MM.1S (cell line): ENCODE data around the gene SEC14L2.

ENCODE experiments used
- DNase-seq: peaks from one replicate; pipeline ENCODE4 v3.0.0-alpha.2; 2015
- H2AFZ ChIP-seq: fragments of 300-600 bp; sonication (generic); 2 replicates; pipeline ENCODE4 v1.6.0; 2016; ENCODE audit warnings: antibody characterized with exemption, low read length
- H3F3A ChIP-seq: fragments of 300-600 bp; sonication (generic); 2 replicates; pipeline ENCODE4 v1.6.1; 2016; ENCODE audit warnings: mild to moderate bottlenecking, antibody characterized with exemption, low read length, moderate library complexity, mixed read lengths; ENCODE audit not compliant: insufficient read depth
- H3K27ac ChIP-seq: fragments of 300-600 bp; sonication (generic); 2 replicates; pipeline ENCODE4 v1.5.1; 2016; ENCODE audit warnings: mild to moderate bottlenecking, low read length
- H3K27me3 ChIP-seq: fragments of 300-600 bp; sonication (generic); replicated peaks from 2 replicates; pipeline ENCODE4 v1.6.0; 2016; ENCODE audit warnings: low read length; ENCODE audit not compliant: insufficient read depth
- H3K36me3 ChIP-seq: fragments of 300-600 bp; sonication (generic); replicated peaks from 2 replicates; pipeline ENCODE4 v1.6.1; 2016; ENCODE audit warnings: mild to moderate bottlenecking, low read length, mixed read lengths; ENCODE audit not compliant: insufficient read depth
- H3K4me1 ChIP-seq: fragments of 300-600 bp; sonication (generic); 2 replicates; pipeline ENCODE4 v1.6.1; 2016; ENCODE audit warnings: low read length, mixed read lengths
- H3K4me2 ChIP-seq: fragments of 300-600 bp; sonication (generic); 2 replicates; pipeline ENCODE4 v1.6.0; 2016; ENCODE audit warnings: low read depth, low read length
- H3K4me3 ChIP-seq: fragments of 300-600 bp; sonication (generic); 2 replicates; pipeline ENCODE4 v1.5.1; 2016; ENCODE audit warnings: low read length, mixed read lengths
- H3K79me2 ChIP-seq: fragments of 300-600 bp; sonication (generic); 2 replicates; pipeline ENCODE4 v1.6.1; 2016; ENCODE audit warnings: mixed run types, low read length, mixed read lengths
- H3K9ac ChIP-seq: fragments of 300-600 bp; sonication (generic); 2 replicates; pipeline ENCODE4 v1.6.1; 2016; ENCODE audit warnings: low read length, mixed read lengths
- H3K9me2 ChIP-seq: fragments of 300-600 bp; sonication (generic); replicated peaks from 2 replicates; pipeline ENCODE4 v1.6.1; 2016; ENCODE audit warnings: mild to moderate bottlenecking, low read length, mixed read lengths; ENCODE audit not compliant: insufficient read depth
- H3K9me3 ChIP-seq: fragments of 300-600 bp; sonication (generic); replicated peaks from 2 replicates; pipeline ENCODE4 v1.6.1; 2016; ENCODE audit warnings: mild to moderate bottlenecking, low read length, mixed read lengths; ENCODE audit not compliant: insufficient read depth
- H4K20me1 ChIP-seq: fragments of 300-600 bp; sonication (generic); 2 replicates; pipeline ENCODE4 v1.6.1; 2016; ENCODE audit warnings: mild to moderate bottlenecking, low read length, moderate library complexity, mixed read lengths; ENCODE audit not compliant: insufficient read depth
- CTCF ChIP-seq: fragments of 300-600 bp; sonication (generic); IDR thresholded peaks from 2 replicates; pipeline ENCODE4 v1.5.1; 2016; ENCODE audit warnings: antibody characterized with exemption, low read length, mixed read lengths
- EZH2 ChIP-seq: fragments of 300-600 bp; sonication (generic); optimal IDR thresholded peaks from 2 replicates; pipeline ENCODE3; 2017; ENCODE audit warnings: low read depth, mild to moderate bottlenecking, antibody characterized with exemption, low read length, mixed read lengths
- EZH2phosphoT487 ChIP-seq: fragments of 300-600 bp; sonication (generic); IDR thresholded peaks from 2 replicates; pipeline ENCODE4 v1.6.1; 2018; ENCODE audit warnings: antibody characterized with exemption, low read length

The SEC14L2 gene

GRCh38 chr22:30426388-30427353 is 29.9 kb downstream of the SEC14L2 start:
- DNase-seq = peak; percentile 85
- H4K20me1 ChIP-seq = no peaks in the 10 kb centered on the region
- H3K9me3 ChIP-seq = no peaks in the 10 kb centered on the region
- peaks cover 20% of the 10 kb centered on the region for H3K4me1 ChIP-seq
- H3K4me3 ChIP-seq = peak overlapping the region; percentile 84
- peak overlapping the region; percentile 81 for H3K9ac ChIP-seq
- no peaks in the 10 kb centered on the region for H3K9me2 ChIP-seq
- peaks cover 19% of the 10 kb centered on the region for H3F3A ChIP-seq
- H3K4me2 ChIP-seq = peak overlapping the region; percentile 95
- peak overlapping the region; percentile 58; the same call in 1 of the 2 replicates for H3K27ac ChIP-seq
- no peaks in the 10 kb centered on the region for H3K27me3 ChIP-seq
- no peaks in the 10 kb centered on the region for H3K36me3 ChIP-seq
- peaks cover 17% of the 10 kb centered on the region for H3K79me2 ChIP-seq
- peak overlapping the region; percentile 88 for H2AFZ ChIP-seq
- TF ChIP-seq CTCF (peak; percentile 74), EZH2 (no peak)

- H3K4me2 ChIP-seq = no peak overlapping the region
- no peak overlapping the region for H3K4me3 ChIP-seq
- H3K36me3 ChIP-seq = no peaks in the 10 kb centered on the region
- DNase-seq = no peak
- no peaks in the 10 kb centered on the region for H3K9me2 ChIP-seq
- no peak overlapping the region for H3K9ac ChIP-seq
- H3K9me3 ChIP-seq = no peaks in the 10 kb centered on the region
- TF ChIP-seq EZH2 (no peak), CTCF (no peak), EZH2phosphoT487 (no peak)
- peaks cover 19% of the 10 kb centered on the region for H3F3A ChIP-seq
- H3K27ac ChIP-seq = no peak overlapping the region
- no peaks in the 10 kb centered on the region for H3K27me3 ChIP-seq
- peaks cover 6% of the 10 kb centered on the region for H3K79me2 ChIP-seq
- H3K4me1 ChIP-seq = peaks cover 10% of the 10 kb centered on the region
- no peak overlapping the region for H2AFZ ChIP-seq
- no peaks in the 10 kb centered on the region for H4K20me1 ChIP-seq
Observed at GRCh38 chr22:30427871-30428270, 31.1 kb downstream of the SEC14L2 start.

- Histone ChIP-seq H3F3A (peaks cover 12% of the 10 kb centered on the region), H3K9me2 (no peaks in the 10 kb centered on the region), H4K20me1 (no peaks in the 10 kb centered on the region), H3K79me2 (no peaks in the 10 kb centered on the region), H3K4me2 (no peak overlapping the region), H3K27ac (no peak overlapping the region), H2AFZ (no peak overlapping the region), H3K4me1 (peaks cover 2% of the 10 kb centered on the region), H3K27me3 (0 out of 2 replicates have a peak, but pooled peaks cover 3% of the 10 kb centered on the region), H3K9me3 (no peaks in the 10 kb centered on the region), H3K9ac (no peak overlapping the region), H3K4me3 (no peak overlapping the region), H3K36me3 (no peaks in the 10 kb centered on the region)
- DNase-seq = no peak
- TF ChIP-seq CTCF (no peak), EZH2 (no peak), EZH2phosphoT487 (no peak)
Observed at GRCh38 chr22:30429887-30430286, 33.1 kb downstream of the SEC14L2 start.
